Central memory CD8-positive, alpha-beta T cell (primary cell): ENCODE results near the gene TRIM29.

Source experiments
- ATAC-seq: fragments of 150-1000 bp; cut with Tn5 transposase; replicated peaks from 2 replicates; pipeline ENCODE4 v1.10.0; 2022; ENCODE audit warnings: mild to moderate bottlenecking, moderate FRiP score, moderate number of reproducible peaks; ENCODE audit not compliant: poor library complexity, severe bottlenecking; ENCODE audit errors: extremely low read depth
- DNase-seq, 2 donors: peaks; one replicate each; pipeline ENCODE4 v3.0.0; 2021; ENCODE audit warnings: low spot score in 2 of 2
- H3K27ac Mint-ChIP-seq: one replicate; pipeline ENCODE4 v1.8.0; 2022; ENCODE audit warnings: low read depth, mild to moderate bottlenecking, moderate library complexity, mixed read lengths
- H3K27me3 Mint-ChIP-seq: one replicate; pipeline ENCODE4 v1.8.0; 2022; ENCODE audit warnings: mixed read lengths
- H3K36me3 Mint-ChIP-seq: one replicate; pipeline ENCODE4 v1.8.0; 2022; ENCODE audit warnings: mild to moderate bottlenecking, moderate library complexity, mixed read lengths; ENCODE audit not compliant: insufficient read depth
- H3K4me1 Mint-ChIP-seq: one replicate; pipeline ENCODE4 v1.8.0; 2022; ENCODE audit warnings: mixed read lengths
- H3K4me3 Mint-ChIP-seq: one replicate; pipeline ENCODE4 v1.8.0; 2022; ENCODE audit warnings: mild to moderate bottlenecking, moderate library complexity, mixed read lengths
- H3K9me3 Mint-ChIP-seq: one replicate; pipeline ENCODE4 v1.8.0; 2022; ENCODE audit warnings: mixed read lengths

TRIM29 gene

GRCh38 chr11:120130991-120131760 is 6.7 kb downstream of the TRIM29 start:
- Mint-ChIP-seq H3K27ac (no peak overlapping the region), H3K27me3 (peaks cover 16% of the 10 kb centered on the region), H3K4me1 (no peaks in the 10 kb centered on the region), H3K4me3 (no peak overlapping the region), H3K9me3 (no peaks in the 10 kb centered on the region), H3K36me3 (no peaks in the 10 kb centered on the region)
- no peak for DNase-seq
- no peak for ATAC-seq

- H3K27me3 Mint-ChIP-seq, result peaks cover 16% of the 10 kb centered on the region
- no peaks in the 10 kb centered on the region for H3K36me3 Mint-ChIP-seq
- H3K4me1 Mint-ChIP-seq, result no peaks in the 10 kb centered on the region
- DNase-seq, result no peak
- H3K27ac Mint-ChIP-seq, result no peak overlapping the region
- no peak overlapping the region for H3K4me3 Mint-ChIP-seq
- ATAC-seq, result no peak
- no peaks in the 10 kb centered on the region for H3K9me3 Mint-ChIP-seq
These were observed 7.5 kb downstream of the TRIM29 start for GRCh38 chr11:120130176-120130980.

GRCh38 chr11:120129570-120129969 is 8.3 kb downstream of the TRIM29 start:
- DNase-seq (no peak), ATAC-seq (no peak)
- Mint-ChIP-seq H3K27me3 (peaks cover 16% of the 10 kb centered on the region), H3K4me1 (no peaks in the 10 kb centered on the region), H3K9me3 (no peaks in the 10 kb centered on the region), H3K36me3 (no peaks in the 10 kb centered on the region), H3K27ac (no peak overlapping the region), H3K4me3 (no peak overlapping the region)

- Mint-ChIP-seq H3K9me3 (no peaks in the 10 kb centered on the region), H3K36me3 (no peaks in the 10 kb centered on the region), H3K27me3 (peaks cover 16% of the 10 kb centered on the region), H3K4me3 (no peak overlapping the region), H3K27ac (no peak overlapping the region), H3K4me1 (no peaks in the 10 kb centered on the region)
- DNase-seq (no peak), ATAC-seq (no peak)
These were observed 9.4 kb downstream of the TRIM29 start for GRCh38 chr11:120128392-120129119.

- H3K36me3 Mint-ChIP-seq, result no peaks in the 10 kb centered on the region
- no peaks in the 10 kb centered on the region for H3K9me3 Mint-ChIP-seq
- DNase-seq (no peak), ATAC-seq (no peak)
- no peaks in the 10 kb centered on the region for H3K4me1 Mint-ChIP-seq
- H3K27me3 Mint-ChIP-seq, result peaks cover 16% of the 10 kb centered on the region
- no peak overlapping the region for H3K4me3 Mint-ChIP-seq
- no peak overlapping the region for H3K27ac Mint-ChIP-seq
These were observed 10.7 kb downstream of the TRIM29 start for GRCh38 chr11:120127236-120127635.

GRCh38 chr11:120126620-120127019 is 11.3 kb downstream of the TRIM29 start:
- ATAC-seq (no peak), DNase-seq (no peak)
- no peak overlapping the region for H3K27ac Mint-ChIP-seq
- no peak overlapping the region for H3K4me3 Mint-ChIP-seq
- no peaks in the 10 kb centered on the region for H3K4me1 Mint-ChIP-seq
- no peaks in the 10 kb centered on the region for H3K9me3 Mint-ChIP-seq
- H3K27me3 Mint-ChIP-seq, result peaks cover 16% of the 10 kb centered on the region
- H3K36me3 Mint-ChIP-seq, result no peaks in the 10 kb centered on the region

- Mint-ChIP-seq H3K36me3 (no peaks in the 10 kb centered on the region), H3K4me1 (peaks cover 5% of the 10 kb centered on the region), H3K9me3 (no peaks in the 10 kb centered on the region), H3K4me3 (no peak overlapping the region), H3K27ac (no peak overlapping the region), H3K27me3 (peaks cover 16% of the 10 kb centered on the region)
- DNase-seq (no peak), ATAC-seq (no peak)
These were observed 12.4 kb downstream of the TRIM29 start for GRCh38 chr11:120125509-120125908.

GRCh38 chr11:120125024-120125423 is 12.9 kb downstream of the TRIM29 start:
- Mint-ChIP-seq H3K27me3 (peaks cover 16% of the 10 kb centered on the region), H3K4me3 (no peak overlapping the region), H3K36me3 (no peaks in the 10 kb centered on the region), H3K4me1 (peaks cover 5% of the 10 kb centered on the region), H3K27ac (no peak overlapping the region), H3K9me3 (no peaks in the 10 kb centered on the region)
- DNase-seq (no peak), ATAC-seq (no peak)

- no peak for ATAC-seq
- no peak overlapping the region for H3K27ac Mint-ChIP-seq
- no peaks in the 10 kb centered on the region for H3K9me3 Mint-ChIP-seq
- DNase-seq, result no peak
- no peak overlapping the region for H3K4me3 Mint-ChIP-seq
- H3K4me1 Mint-ChIP-seq, result peaks cover 5% of the 10 kb centered on the region
- H3K36me3 Mint-ChIP-seq, result no peaks in the 10 kb centered on the region
- H3K27me3 Mint-ChIP-seq, result peaks cover 16% of the 10 kb centered on the region
These were observed 13.6 kb downstream of the TRIM29 start for GRCh38 chr11:120124355-120124754.

GRCh38 chr11:120123946-120124345 is 14.0 kb downstream of the TRIM29 start:
- Mint-ChIP-seq H3K4me1 (peaks cover 5% of the 10 kb centered on the region), H3K9me3 (no peaks in the 10 kb centered on the region), H3K27ac (no peak overlapping the region), H3K4me3 (no peak overlapping the region), H3K27me3 (peaks cover 16% of the 10 kb centered on the region), H3K36me3 (no peaks in the 10 kb centered on the region)
- DNase-seq, result no peak
- no peak for ATAC-seq

- peaks cover 16% of the 10 kb centered on the region for H3K27me3 Mint-ChIP-seq
These were observed 14.8 kb downstream of the TRIM29 start for GRCh38 chr11:120122924-120123683.

GRCh38 chr11:120121914-120122473 is 15.9 kb downstream of the TRIM29 start:
- no peak for ATAC-seq
- Mint-ChIP-seq H3K36me3 (no peaks in the 10 kb centered on the region), H3K27ac (no peak overlapping the region), H3K9me3 (no peaks in the 10 kb centered on the region), H3K4me1 (peaks cover 5% of the 10 kb centered on the region), H3K4me3 (no peak overlapping the region), H3K27me3 (peaks cover 21% of the 10 kb centered on the region)
- no peak for DNase-seq

More at GRCh38 chr11:120122924-120123683, 14.8 kb downstream of the TRIM29 start:
- H3K4me3 Mint-ChIP-seq, result no peak overlapping the region
- no peak overlapping the region for H3K27ac Mint-ChIP-seq
- H3K9me3 Mint-ChIP-seq, result no peaks in the 10 kb centered on the region
- H3K36me3 Mint-ChIP-seq, result no peaks in the 10 kb centered on the region
- DNase-seq (no peak), ATAC-seq (no peak)
- peaks cover 5% of the 10 kb centered on the region for H3K4me1 Mint-ChIP-seq
